Activated T-cell treated with anti-CD3 and anti-CD28 coated beads for 48 hours (primary cell): ENCODE data around the gene CPEB1.

Source experiments
- DNase-seq: peaks from one replicate; pipeline ENCODE4 v3.0.0-alpha.2; 2020; ENCODE audit warnings: low read depth

Gene CPEB1

DNA sequence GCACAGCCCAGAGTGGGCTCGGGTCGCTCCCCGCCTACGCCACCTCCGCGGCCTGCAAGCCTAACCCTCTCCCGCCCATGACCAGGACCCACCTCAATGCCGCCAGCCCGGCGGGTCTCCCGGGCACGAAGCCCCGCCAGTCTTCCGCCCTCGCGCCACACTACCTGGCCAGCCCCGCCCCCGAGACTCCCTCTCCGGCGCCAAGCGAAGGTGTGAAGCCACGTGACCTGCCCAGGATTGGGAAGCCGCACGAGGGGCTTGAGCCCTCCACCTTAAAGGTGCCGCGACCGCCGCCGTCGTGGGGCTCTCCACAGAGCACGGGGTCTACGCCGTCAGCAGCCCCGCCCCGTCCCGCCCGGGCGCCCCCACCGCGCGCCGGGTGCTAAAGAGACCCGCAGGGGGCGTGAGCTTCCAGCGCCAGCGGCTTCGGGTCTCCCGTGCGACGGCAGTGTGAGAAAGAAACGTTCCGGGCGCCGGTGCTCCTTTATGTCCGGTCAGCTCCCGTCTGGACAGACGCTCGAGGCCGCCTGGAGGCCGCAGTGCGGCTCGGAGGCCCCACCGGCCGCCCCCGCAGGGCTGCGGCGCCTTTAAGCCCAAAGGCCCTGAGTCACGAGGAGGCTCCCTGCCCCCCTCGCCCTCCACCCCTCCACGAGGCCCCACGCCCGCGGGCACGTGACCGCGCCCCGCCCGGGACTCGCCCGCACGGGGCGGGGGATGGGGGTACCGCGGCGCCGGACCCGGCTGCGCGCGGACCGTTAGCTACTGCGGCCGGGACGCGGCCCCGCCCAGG lies at the start of gene CPEB1:
Gene CPEB1, minus strand, starts transcription at position 319 of the 790 bp plus-strand sequence. CDS start 18,904 bp downstream, outside the sequence.
- peak; percentile 27 for DNase-seq

DNA sequence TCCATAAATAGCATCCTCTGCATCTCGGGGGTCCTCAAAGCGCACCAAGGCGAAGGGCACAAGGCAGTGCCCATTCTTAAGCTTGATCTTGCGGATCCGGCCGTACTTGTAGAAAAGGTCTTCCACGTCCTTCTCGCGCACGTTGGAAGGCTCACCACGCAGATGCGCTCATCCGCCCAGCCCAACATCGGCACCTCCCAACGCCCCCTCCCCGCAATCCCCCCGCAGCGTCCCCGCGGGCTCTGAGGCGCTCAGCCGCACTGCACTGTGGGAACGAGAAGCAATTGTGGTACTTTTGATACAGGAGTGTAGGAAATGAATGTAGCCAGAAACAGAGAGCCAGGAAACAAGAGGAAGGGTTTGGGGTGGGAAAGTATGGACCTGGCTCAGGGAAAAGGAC lies 45.0 kb upstream of the CPEB1 start:
- DNase-seq = no peak

DNA sequence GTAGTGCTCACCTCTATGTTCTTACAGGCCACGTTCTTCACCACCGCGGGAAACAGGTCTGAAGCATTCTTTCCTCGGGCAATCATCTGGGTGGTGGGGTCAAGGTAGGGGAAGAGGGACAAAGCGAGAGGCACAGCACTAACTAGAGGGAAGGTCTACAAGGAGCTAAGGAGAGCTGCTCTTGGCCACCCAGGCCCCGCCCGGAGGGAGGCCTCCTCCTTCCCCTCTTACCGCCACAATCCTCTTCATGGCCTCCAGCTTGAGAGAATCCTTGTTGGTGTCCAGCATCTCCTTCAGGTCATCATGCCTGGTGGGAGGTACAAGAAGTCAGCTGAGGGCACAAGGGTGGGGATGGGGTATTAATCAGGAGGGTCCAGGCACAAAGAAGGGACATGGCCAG lies 42.0 kb upstream of the CPEB1 start:
- no peak for DNase-seq

GRCh38 chr15:82688691-82689090 lies 41.5 kb upstream of the CPEB1 start:
- DNase-seq = no peak

DNA sequence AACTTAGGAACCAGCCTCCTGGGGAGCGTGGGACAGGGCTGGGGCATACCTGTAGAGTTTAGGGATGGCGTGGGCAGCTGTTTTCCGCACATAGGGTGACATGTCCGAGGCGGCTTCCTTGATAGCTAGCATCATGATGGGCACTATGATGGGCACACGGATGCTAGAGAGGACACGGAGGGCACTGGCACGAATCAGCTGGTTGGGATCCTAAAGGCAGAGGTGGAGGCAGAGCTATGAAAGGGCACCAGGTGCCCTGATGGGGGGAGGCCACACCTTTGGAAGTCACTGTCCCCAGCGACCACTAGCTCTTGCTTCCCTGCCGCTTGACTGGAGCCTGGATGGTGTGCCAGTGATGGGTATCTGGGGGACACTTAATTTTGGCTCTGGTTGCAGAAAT lies 34.2 kb upstream of the CPEB1 start:
- DNase-seq = no peak

- DNase-seq = peak; percentile 73
Observed at GRCh38 chr15:82680200-82681102, 33.3 kb upstream of the CPEB1 start.

- no peak for DNase-seq
Observed at GRCh38 chr15:82679626-82680199, 32.5 kb upstream of the CPEB1 start.

DNA sequence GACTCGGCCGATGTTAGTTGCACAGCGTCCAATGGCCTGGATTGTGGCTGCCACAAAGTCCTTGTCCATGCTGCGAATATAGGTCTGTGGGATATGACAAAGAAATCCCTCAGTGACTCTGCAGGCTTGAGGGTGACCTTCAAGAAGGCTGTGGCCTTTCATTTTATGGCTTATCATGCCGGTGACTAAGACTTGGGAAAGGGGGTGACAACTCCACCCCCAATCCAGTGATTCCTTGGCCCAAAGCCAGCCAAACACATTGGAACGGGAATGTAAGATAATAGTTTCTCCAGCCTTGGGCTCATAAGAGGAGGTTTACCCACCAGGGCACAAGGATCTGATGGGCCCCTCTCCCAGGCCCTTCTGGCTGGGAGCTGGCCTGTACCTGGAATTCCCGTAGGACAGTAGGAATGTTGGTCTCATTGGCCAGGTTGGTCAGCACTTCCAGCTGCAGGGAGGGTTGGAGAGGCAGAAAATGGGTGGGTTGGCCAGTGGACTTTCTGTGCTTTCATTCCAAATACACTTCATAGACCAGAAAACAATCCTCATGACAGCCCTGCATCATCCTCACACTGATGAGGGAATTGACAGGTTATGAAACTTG lies 30.7 kb upstream of the CPEB1 start:
- DNase-seq = no peak

DNA sequence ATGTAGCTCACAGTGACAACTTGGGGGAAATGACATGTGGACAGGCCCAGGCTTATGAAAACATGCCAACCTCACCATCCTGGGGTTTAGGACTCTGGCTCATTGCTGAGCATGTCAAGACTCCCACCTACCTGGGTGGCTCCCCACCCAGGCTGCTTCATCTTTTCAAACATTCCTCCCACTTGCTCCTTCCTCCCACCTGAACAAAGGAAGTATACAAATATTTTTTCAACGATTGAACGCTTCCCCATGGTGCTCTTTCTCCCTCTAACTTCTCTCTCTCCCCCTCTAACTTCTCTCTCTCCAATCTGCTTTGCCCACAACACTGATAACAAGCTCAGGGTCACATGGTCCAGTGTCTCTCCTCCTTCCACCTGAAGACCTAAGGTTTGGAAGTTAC lies 27.7 kb upstream of the CPEB1 start:
- DNase-seq = no peak

GRCh38 chr15:82670699-82671098 lies 23.5 kb upstream of the CPEB1 start:
- DNase-seq = no peak

- no peak for DNase-seq
Observed at GRCh38 chr15:82666606-82667005, 19.4 kb upstream of the CPEB1 start.

DNA sequence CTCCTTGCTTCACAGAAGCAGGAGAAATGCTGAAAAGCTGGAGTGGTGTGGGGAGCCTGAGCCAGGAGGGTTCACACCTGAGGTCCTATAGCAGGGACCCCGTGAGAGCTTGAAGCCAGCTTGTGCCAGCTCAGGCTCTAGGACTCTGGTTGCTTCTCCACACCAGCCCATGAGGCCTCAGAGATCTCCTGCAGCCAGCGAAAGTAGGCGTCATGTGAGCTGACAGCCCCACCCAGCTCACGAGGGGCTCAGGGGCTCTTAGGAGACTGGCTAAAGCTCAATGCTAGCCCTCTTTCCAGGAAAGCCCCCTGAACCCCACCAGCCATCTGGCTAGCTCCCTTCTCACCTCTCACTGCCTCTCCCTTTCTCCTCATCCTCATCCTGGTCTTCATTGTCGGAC lies 16.9 kb upstream of the CPEB1 start:
- DNase-seq = no peak

DNA sequence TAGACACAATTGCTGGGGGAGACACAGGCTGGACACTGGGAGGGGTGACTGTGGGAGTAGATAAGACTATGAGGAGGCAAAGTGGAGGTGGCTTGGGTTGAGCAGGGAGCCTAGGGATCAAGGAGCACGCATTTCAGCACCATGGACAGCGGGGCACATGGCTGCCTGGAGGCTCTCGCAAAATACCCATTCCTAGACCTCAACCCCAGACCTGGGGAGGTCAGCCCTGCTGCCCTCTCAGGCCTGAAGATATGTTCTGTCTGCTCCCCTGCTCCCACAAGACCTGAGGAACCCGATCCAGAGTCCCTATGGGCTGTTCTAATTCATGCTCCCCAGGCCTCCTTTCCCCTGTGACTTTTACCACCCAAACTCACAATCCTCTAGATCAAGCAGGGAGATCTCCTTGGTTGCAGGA lies 16.0 kb upstream of the CPEB1 start:
- DNase-seq = no peak

GRCh38 chr15:82662641-82663040 lies 15.5 kb upstream of the CPEB1 start:
- DNase-seq = no peak

DNA sequence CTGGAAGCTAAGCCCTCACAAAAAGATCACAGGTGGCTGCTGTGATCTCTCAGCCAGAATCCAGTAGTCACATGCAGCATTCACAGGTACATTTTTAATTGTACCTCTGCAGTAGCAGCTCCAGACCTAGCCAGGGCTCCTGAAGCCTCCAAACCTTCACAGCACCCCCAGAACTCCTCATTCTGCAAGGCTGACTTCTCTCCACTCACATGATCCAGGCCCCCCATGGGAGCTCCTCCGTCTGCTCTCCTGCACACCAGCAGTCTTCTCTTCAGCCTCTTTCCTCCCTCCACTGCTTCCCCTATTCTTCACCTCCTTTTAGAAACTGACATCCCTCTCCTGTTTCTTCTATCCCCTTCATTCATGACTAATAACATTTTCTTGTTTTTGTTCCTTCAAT lies 13.2 kb upstream of the CPEB1 start:
- no peak for DNase-seq

DNA sequence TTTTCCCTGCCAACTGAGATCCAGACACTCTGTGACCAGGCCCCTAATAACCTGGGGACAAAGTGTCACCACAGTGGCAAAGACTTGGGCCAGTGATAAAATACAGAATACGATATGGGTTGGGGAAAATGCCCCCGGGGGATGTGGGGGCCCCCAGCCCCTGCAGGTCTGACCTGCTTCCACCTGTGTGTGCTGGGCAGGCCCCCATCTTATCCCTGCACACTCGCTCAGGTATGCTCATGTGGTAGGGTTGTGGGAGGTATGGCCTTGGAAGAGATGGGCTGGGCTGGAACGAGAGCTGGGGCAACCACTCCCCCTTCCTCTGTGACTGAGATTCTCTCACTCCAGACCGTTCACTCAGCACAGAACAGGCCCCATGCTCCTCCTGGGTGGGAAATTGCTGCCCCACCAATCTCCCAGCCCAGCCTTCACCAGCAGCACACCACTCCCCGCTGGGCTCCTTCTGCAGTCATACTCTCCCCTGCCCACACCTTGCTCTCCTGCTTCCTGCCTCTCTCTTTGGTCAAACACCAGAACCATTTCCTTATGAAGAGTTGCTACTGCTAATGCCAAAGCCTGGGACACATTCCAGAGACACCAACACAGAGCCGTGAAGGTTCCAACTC lies 9.6 kb upstream of the CPEB1 start:
- DNase-seq = no peak

GRCh38 chr15:82655606-82656005 lies 8.4 kb upstream of the CPEB1 start:
- DNase-seq = no peak

DNA sequence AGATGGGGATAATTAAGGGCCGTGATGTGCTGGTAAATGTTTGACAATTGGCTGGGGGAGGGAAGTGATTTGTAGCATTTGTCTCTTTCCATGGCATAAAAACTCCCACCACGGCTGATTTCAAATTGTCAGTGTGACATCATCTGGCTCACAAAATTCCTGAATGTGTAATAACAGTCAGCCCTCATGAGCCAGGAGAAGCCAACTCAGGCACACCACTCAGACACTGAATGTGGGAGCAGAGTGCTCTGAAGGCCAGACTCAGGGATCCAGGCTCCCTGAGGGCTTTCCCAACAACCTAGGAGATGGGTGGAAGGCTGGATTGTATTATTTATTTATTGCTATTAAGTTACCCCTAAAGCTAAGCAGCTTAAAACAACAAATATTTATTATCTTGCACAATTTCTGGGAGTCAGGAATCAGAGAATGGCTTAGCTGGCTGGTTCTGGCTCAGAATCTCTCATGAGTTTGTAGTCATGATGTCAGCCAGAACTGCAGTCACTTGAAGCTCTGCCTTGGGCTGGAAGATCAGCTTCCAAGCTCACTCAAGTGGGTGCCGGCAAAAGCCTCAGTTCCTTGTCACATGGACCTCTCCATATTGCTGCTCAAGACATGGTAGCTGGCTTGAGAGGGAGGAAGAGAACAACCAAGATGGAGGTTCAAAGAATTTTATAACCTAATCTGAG lies 6.5 kb upstream of the CPEB1 start:
- no peak for DNase-seq

- no peak for DNase-seq
Observed at GRCh38 chr15:82651708-82652107, 4.5 kb upstream of the CPEB1 start.

GRCh38 chr15:82650046-82650670 lies 3.0 kb upstream of the CPEB1 start:
- no peak for DNase-seq
